GM18505 (cell line): ENCODE measurements around the gene FEV.

ENCODE experiments used
- ATAC-seq: cut with Tn5 transposase; IDR thresholded peaks from one replicate; pipeline ENCODE4 v1.9.1; 2021; ENCODE audit not compliant: unreplicated experiment
- POLR2A ChIP-seq: IDR thresholded peaks from 4 replicates; pipeline ENCODE4 v1.6.1; 2011; ENCODE audit warnings: borderline replicate concordance; ENCODE audit not compliant: insufficient read depth, insufficient read length; ENCODE audit errors: extremely low read depth

FEV gene

GRCh38 chr2:218985021-218985324, at the start of gene FEV:
TSS of gene FEV (minus strand) at chr2:218985184. CDS start at chr2:218985075, 109 bp downstream.
- ATAC-seq = no peak
- TF ChIP-seq POLR2A = no peak

DNA sequence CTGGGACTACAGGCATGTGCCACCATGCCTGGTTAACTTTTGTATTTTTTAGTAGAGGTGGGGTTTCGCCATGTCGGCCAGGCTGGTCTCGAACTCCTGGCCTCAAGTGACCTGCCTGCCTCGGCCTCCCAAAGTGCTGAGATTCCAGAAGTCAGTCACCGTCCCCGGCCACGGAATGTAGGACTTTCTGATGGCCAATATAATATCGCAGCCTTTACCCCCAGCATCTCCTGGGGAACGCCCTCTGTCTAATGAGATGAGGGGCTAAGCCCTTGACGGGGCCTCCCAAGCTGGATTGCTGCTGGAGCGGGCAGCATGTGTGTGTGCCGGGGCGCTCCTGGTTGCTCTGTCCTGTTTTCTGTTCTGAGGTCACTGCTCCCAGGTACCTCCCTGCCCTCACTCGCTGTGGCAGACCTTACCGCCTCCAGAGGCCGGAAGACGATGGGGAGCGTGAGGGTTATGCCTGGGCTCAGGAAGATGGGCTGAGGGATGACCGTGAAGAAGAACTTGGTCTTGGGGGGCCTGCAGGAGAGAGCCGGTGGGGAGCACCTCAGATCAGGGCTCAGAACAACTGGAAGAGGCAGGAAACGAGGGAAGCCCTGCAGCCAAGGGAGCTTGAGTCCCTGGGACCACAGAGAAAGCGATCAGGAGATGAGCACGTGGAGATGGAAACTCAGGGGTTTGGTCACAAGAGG, 47.2 kb upstream of the FEV start:
- TF ChIP-seq POLR2A = no peak
- ATAC-seq = no peak

GRCh38 chr2:219031005-219031738, 46.2 kb upstream of the FEV start:
- TF ChIP-seq POLR2A = no peak
- no peak for ATAC-seq

GRCh38 chr2:219030177-219030940, 45.4 kb upstream of the FEV start:
- TF ChIP-seq POLR2A = no peak
- ATAC-seq = no peak

- TF ChIP-seq POLR2A = no peak
- ATAC-seq = peak; percentile 63
Observed at GRCh38 chr2:219029829-219030165, 44.8 kb upstream of the FEV start.

GRCh38 chr2:219028996-219029828, 44.2 kb upstream of the FEV start:
- TF ChIP-seq POLR2A = no peak
- no peak for ATAC-seq

- TF ChIP-seq POLR2A = no peak
- ATAC-seq = no peak
Observed at GRCh38 chr2:219028141-219028540, 43.2 kb upstream of the FEV start.

- ATAC-seq = no peak
- TF ChIP-seq POLR2A = no peak
Observed at GRCh38 chr2:219027511-219028055, 42.6 kb upstream of the FEV start.

- no peak for ATAC-seq
- no peak for TF ChIP-seq POLR2A
Observed at GRCh38 chr2:219026946-219027345, 42.0 kb upstream of the FEV start.

GRCh38 chr2:219025637-219026585, 40.9 kb upstream of the FEV start:
- TF ChIP-seq POLR2A = no peak
- no peak for ATAC-seq

GRCh38 chr2:219024059-219024458, 39.1 kb upstream of the FEV start:
- no peak for TF ChIP-seq POLR2A
- ATAC-seq = no peak

DNA sequence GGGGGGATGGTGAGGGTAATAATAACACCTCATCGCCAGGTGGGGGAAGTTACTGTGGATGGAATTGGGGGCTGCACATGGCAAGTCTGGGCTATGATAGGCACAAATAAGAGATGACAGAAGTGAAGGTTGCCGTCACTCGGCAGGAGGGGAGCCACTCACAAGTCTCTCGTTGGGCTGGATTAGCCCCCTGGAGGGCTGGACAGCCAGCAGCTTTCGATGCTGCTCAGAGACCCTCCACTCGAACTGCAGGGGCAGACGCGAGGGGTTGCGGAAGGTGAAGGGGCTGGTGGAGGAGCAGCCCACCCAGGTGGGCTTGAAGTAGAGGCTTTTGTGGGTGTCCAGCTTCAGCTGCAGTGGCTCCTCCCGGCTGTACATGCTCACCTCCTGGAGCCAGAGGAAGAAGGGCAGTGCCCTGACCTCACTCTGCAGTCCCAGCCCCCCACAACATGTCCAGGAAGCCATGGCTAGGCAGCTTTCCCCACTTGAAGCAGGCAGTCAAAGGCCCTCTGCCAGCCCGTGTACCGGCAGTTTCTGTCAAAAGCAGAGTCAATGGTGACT, 38.1 kb upstream of the FEV start:
- ATAC-seq = no peak
- TF ChIP-seq POLR2A = no peak

GRCh38 chr2:219022616-219023015, 37.6 kb upstream of the FEV start:
- no peak for ATAC-seq
- TF ChIP-seq POLR2A = no peak
